Stimulated activated CD8-positive, alpha-beta memory T cell treated with anti-CD3 and anti-CD28 coated beads, Interleukin-15, amount 100 ng/mL, for 48 hours (primary cell): ENCODE measurements around the gene HEBP2.
"Not testable (repeated sequence)": the region's sequence is repeated elsewhere in the genome, so short reads cannot be mapped to it uniquely, and the experiment has no call there.

Source experiments
- DNase-seq, 2 donors: peaks; one replicate each; pipeline ENCODE4 v3.0.0-alpha.2; 2020; ENCODE audit warnings: low read depth in 2 of 2

HEBP2 gene

DNA sequence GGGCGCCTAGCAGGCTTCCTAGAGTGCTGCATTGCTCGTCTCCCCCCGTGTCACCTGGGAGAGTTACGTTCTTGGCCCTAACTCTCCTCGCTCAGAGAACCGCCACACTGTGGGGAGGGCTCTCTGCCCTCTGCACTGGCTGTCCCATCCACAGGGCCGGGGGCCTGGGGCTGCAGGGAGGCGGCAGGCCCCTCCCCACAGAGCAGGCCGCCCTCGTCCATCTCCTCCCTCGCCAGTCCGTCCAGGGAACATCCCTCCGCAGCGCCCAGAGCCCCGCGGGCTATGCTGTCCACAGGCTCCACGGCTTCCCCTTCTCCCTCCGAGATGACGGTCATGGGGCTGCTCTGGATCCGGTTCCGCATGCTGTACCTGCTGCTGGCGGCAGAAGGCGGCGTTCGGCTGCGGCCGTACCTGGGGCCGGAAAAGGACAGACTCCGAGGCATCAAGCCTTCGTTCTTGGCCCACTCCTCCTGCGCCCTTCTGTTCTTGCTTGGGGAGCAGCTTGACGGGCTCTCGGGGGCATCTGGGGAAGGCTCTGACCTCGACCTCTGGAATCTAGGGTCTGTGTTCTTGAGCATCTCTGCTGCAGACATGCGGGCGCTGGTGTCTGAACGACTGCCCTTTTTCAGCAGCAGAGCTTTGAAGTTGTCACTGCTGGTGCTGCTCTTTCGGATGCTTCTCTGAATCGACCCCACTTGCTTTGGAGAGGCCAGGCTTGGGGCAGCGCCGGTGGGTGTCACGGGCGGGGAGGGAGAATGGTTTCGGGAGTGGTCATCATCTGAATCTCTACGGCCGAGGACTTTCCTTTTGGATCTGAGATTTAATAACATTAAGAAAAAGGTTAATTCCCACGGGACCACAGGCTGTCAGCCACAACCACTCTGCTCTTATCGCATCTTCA is 20.2 kb downstream of the HEBP2 start:
- DNase-seq = no peak

DNA sequence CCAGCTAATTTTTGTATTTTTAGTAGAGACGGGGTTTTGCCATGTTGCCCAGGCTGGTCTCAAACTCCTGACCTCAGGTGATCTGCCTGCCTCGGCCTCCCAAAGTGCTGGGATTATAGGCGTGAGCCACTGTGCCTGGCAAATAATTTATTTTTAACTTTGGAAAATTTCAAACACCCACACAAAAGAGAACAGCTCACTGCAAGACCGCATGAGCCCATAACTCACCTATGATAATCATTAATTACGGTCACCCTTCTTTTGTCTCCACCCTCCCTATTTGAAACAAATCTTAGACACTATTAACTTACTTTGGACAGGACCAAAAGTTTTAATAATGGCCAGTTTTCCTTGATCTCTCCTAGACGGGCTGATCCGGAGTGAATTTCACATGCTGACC is 21.2 kb downstream of the HEBP2 start:
- DNase-seq = not testable (repeated sequence)

DNA sequence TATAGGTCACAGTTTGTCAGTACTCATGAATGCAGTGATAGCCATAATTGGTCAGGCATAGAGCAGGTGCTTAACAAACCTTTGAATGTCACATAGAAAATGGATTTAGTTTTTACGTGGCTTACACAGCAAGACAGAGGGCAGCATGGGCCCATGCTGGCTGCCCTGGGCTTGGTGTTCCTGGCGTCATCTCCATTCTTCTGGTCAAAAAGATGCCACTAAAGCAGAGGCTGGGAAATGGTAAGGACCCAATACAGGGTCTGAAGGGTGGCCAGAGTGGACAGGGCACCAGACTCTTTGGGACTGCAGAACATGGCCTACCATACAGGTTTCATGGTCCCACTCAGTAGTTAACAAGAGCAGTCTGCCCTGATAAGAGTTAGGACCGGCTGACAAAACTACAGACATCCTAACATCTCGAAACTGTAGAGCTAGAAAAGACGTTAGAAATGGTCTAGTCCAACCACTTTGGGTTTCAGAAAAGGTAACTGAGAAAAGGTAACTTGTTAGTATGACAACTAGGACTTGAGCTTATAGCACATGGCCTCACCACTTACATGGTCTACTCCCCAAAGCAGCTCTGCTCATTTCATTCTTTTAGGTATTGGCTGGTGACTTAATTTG is 22.6 kb downstream of the HEBP2 start:
- DNase-seq = no peak

GRCh38 chr6:138427701-138428100 is 23.7 kb downstream of the HEBP2 start:
- no peak for DNase-seq

DNA sequence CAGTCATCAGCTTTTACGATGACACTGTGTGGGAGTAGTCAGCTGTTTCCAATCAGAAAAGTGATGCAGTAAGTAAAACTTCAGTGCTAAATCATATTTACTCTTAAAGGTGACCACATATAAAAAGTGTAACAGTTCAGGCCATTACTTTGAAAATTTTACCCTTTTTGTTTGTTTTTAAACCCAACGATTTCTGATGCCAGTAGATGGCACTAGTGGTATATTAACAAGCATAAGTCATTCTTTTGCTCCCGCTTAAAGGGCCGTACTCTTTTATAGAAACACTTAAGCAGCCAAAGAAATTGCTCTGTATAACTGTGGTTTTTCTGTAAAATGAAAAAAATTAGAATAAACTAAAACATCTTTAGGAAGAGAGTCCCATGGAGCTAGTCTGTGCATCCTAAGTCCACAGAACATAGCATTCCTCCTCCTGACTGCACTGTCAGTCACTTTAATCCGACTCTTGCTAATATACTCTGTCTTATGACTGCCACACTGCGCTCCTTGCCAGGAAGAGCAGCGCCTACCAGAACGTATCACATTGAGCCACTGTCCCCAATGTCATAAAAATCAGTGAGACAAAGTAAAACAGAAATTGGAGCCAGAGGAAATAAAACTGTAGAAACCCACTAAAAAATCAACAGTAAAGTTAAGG is 25.0 kb downstream of the HEBP2 start:
- DNase-seq = no peak

- DNase-seq = no peak
Observed at GRCh38 chr6:138429761-138430160, 25.7 kb downstream of the HEBP2 start.

DNA sequence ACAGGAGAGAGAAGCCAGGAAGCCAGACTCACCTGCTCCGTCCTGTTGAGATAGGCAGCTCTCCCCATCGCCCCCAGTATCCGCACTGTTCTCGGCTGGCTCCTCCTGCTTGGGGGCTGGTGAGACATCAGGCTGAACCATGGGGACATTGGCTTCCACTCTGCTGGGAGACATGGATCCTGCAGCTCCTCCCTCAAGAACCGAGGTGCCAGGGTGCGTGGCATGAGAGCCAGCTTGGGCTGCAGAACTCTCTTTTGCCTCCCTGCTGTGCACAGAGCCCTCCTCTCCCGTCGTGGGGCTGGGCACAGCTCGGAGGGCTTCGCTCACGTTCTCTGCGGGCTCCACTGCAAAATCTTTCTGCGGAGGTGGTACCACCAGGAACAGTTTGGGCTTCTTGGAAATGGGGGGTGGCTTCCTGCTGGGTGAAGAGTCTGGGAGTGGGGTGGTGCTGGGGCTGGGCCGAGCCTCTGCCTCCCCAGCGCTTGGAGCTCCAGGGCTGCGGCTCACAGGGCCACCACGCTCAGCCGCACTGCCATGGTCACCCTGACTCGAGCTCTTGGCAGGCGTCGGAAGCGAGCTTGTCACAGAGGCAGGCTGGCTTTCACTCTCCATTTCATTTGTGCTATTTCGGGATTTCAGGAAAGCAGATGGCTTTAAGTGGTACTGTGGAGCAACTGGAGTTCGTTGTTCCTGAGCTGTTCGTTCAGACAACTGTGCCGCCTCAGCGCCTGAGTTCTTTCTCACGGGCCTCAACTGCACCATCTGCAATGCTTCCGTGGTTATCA is 26.5 kb downstream of the HEBP2 start:
- no peak for DNase-seq

- no peak for DNase-seq
Observed at GRCh38 chr6:138431256-138432062, 27.4 kb downstream of the HEBP2 start.

GRCh38 chr6:138432063-138432356 is 28.0 kb downstream of the HEBP2 start:
- DNase-seq = no peak

DNA sequence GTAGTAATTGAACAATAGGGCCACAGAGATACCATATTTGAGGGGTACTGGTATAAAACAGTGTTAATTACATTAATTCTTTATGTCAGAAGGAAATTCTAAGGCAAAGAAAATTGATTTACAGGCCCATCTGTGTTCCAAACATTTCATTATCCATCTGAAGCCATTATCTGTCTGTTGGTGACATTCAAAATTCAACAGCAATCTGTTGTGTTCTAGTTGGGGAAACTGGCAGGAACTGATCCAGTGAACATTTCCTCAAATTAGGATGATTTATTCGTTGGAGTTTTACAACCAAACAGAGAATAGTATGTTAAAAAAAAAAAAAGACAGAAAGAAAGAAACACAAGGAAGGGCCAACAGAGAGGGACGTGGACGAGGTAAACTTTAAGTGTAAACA is 30.1 kb downstream of the HEBP2 start:
- DNase-seq = no peak

- DNase-seq = no peak
Observed at GRCh38 chr6:138434925-138435324, 30.9 kb downstream of the HEBP2 start.

GRCh38 chr6:138439546-138439945 is 35.5 kb downstream of the HEBP2 start:
- no peak for DNase-seq

GRCh38 chr6:138440296-138440695 is 36.3 kb downstream of the HEBP2 start:
- no peak for DNase-seq

DNA sequence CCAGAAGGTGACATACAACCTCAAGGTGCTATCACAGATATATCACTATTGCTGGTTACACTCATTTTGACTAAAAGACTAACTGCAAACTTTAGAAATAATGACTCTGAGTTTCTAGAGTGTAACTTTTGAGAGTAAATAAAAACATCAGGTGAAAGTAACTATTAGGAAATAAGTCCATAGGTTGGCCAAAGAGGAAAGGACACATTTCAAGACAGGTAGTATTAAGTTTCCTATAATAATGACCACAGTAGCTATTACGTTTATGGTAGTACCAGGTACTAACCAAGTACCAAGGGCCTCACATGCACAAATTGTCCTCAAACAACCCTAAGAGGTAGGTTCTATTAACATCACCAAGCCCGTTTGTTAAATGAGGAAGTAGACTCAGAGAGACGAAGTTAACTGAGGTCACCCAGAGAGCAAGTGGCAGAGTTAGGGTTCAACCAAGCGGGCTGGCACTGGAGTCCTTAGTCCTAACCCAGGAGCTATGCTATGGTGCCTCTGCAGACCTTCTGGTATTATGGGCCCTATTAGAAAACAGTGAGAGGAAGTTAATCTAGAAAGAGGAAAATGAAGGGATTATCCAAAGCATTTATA is 36.8 kb downstream of the HEBP2 start:
- DNase-seq = no peak

GRCh38 chr6:138441965-138442364 is 37.9 kb downstream of the HEBP2 start:
- DNase-seq = no peak

GRCh38 chr6:138442663-138443062 is 38.6 kb downstream of the HEBP2 start:
- no peak for DNase-seq

DNA sequence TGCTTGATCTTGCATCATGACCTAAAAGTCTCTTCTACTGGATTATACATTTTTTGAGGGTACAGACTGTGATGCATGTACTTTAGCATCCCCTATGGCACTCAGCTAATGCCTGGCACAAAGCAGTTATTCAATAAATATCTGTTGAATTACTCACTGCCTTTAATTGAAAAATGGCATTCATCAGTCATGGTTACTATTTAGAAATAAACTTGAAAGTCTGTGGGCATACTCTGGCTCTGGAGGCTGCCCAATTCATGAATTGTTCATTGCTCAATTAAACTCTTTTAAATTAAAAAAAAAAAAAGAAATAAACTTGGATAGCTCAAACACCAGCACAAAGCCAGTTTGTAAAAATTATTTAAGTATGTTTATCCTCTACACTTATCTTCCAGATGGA is 40.0 kb downstream of the HEBP2 start:
- no peak for DNase-seq

DNA sequence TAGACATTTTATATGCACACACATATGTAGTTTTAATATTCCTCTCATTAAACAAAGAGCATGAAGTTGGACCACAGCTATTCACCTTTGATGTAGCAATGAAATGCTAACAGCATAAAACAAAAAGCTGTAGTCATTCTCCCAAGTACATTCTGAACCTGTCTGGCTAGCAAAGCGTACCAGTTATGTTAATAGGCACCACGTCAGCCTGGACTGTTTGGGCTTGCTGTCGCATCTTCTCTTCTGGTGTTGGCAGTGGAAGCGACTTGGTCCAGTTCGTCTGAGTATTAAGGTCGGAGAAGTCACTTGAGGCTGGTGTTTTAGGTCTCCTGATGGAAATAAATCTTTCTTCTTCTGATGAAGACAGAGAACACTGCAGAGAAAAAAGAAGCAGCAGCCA is 42.8 kb downstream of the HEBP2 start:
- DNase-seq = no peak

DNA sequence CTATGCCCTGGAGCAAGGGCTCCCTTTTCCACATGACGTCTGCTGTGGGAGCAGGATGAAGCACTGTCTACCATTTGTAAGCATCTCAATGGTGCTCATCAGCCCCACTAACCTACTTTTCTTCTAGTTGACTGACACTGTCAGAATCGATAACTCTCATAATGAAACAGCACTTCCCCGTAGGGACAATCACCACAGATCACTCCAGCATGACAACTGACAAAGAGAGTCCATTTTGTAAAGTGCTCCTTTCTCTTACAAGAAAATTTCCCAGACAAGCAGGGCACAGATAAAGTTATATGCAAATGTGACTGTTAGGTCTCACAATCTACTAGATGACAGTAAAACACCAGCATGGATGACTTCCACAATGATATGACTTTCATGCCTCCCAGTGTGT is 46.4 kb downstream of the HEBP2 start:
- no peak for DNase-seq

DNA sequence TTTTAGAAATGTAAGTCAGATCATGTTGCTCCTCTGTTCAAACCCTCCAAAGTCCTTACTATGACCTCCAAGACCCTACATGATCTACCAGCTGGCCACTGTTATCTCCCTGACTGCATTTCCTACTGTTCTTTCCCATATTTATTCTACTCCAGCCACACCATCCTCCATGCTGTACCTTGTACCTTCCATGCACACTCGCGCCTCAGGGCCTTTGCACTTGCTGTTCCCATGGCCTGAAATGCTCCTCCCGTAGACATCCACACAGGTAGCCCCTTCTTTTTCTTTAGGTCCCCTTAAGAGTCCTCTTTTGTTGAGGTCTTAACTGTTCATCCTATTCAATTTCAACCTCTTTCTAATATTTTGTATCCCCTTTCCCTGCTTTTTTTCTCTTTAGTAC is 47.0 kb downstream of the HEBP2 start:
- DNase-seq = no peak
